Fibroblast of lung (primary cell): ENCODE results near the gene HRH3.

Experiments
- CTCF ChIP-seq, 2 donors: IDR thresholded peaks in 1 of 2; conservative IDR thresholded peaks in 1 of 2; 1 replicate in 1 of 2; 2 replicates in 1 of 2; pipeline ENCODE4 v1.5.1; 2011 to 2012; ENCODE audit warnings: low read length in 2 of 2, control low read depth in 1 of 2, inconsistent platforms in 1 of 2, low read depth in 1 of 2, mild to moderate bottlenecking in 1 of 2
- EZH2 ChIP-seq: IDR thresholded peaks from 2 replicates; pipeline ENCODE4 v1.5.1; 2012; ENCODE audit warnings: low read length, control low read depth, mild to moderate bottlenecking; ENCODE audit errors: missing control alignments

DNA sequence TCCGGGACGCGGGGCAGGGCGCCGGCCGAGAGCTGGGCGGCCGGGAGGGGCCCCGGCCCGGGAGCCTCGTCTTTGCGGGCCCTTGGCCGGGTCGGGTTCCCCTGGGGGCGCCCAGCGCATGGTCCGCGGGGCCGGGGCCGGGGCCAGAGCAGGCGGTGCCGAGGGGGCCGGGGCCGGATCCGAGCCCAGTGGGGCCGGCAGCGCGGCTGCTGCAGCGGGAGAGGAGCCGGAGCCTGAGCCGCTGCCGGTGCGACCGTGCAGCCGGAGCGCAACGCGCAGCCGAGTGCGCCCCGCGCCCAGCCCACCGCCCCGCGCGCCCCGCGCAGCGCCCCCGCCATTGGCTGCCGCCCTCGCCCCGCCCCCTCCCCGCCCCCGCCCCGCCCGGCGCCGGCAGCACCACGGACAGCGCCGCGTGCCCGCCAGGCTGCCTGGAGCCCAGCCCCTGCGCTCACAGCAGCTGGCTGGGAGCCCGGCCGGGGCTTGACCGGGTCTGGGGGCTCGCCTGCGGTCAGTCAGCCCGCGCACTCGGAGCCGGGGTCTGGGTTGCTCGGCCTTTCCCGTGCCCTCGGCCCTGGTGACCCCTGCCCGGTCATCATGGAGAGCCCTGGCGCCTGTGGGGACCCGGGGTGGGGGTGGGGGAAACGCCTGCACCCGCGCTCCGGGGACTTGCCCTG lies at the start of gene HRH3:
- TF ChIP-seq CTCF (conservative IDR thresholded peaks at IDR 0.05 in 1 of 2, IDR thresholded peaks at IDR 0.05 in 1 of 2; ENCODE audit: low read depth in 1 of 2, low read length in 2 of 2) (no peak), EZH2 (no peak)
